ENCODE results near the gene LONP2.

DNA sequence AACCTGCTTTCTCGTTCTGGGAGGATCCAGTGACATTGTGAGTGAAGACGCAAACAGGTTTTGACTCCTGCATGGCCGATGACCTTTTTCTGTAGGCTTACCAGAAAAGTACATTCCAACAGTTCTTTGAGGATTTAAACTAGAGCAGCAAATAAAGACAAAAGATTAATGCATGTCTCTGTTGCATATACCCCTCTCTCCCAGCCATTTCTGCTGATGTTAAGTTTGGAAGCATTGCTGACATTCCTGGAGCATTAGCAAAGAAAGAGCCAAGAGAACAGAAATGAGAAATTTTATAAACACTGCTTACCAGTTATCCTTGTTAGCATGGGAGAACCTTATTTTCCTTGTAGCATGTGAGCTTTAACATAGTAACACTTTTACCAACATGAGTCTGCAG, 91.9 kb downstream of the LONP2 start:
- TF ChIP-seq, protein P1, sequence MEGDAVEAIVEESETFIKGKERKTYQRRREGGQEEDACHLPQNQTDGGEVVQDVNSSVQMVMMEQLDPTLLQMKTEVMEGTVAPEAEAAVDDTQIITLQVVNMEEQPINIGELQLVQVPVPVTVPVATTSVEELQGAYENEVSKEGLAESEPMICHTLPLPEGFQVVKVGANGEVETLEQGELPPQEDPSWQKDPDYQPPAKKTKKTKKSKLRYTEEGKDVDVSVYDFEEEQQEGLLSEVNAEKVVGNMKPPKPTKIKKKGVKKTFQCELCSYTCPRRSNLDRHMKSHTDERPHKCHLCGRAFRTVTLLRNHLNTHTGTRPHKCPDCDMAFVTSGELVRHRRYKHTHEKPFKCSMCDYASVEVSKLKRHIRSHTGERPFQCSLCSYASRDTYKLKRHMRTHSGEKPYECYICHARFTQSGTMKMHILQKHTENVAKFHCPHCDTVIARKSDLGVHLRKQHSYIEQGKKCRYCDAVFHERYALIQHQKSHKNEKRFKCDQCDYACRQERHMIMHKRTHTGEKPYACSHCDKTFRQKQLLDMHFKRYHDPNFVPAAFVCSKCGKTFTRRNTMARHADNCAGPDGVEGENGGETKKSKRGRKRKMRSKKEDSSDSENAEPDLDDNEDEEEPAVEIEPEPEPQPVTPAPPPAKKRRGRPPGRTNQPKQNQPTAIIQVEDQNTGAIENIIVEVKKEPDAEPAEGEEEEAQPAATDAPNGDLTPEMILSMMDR (IDR thresholded peaks at IDR 0.05; ENCODE audit: insufficient read depth, low read depth, low read length) = no peak
- no peak for TF ChIP-seq EZH2 (IDR thresholded peaks at IDR 0.05; ENCODE audit: insufficient read depth, low read length)

Measured in astrocyte (in vitro differentiated cells and primary cell).